Measurements from ENCODE around the gene PRSS56. TPM values are rescaled to one million over a fixed set of nuclear protein-coding genes. Genes with fewer than 3 reads are reported as not detected.
A peak's percentile ranks its signal among the peaks of the same experiment; 100 is the strongest.

The PRSS56 gene
- total and polyA plus RNA-seq, 2 of the 13 experiments (the other 11 are each of a cell fraction or from before 2014, with no cell fraction given): not detected

DNA sequence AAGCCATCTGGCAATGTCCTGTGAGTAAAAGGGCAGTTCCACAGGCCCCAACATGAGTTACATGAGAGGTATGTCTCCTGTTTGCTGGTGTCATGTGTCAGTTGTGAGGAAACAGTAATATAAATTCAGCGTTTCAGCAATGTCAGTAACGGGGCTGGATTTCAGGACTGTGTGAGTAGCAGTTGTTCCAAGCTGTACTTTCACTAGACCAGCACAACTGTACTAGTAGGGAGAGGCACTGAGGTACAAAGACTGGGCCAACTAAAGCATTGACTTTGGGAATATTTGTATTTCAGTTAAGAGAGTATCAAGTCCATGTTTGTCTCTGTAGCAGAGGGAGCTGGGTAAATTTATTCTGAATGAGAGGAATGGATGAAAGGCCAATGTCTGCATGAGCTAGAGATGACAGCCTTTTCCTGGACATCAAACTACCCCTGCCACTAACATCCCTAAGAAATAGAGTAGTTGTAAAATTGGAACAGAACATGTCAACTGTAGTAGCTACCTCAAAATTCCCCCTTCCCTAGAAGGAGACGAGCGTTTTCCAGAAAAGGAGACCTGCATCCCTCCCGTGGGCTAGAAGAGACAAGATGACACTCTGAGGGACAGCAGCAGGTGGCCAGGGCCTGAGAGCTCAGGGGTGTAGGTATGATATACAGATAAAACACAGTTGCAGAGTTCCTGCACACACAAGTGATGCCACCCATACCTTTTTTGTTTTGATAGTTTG is 54.7 kb downstream of the PRSS56 start (continued):
- TF ChIP-seq CHD2 (IDR thresholded peaks at IDR 0.05; ENCODE audit: low read depth, low read length): no peak
- TF ChIP-seq GTF2F1 (IDR thresholded peaks at IDR 0.05; ENCODE audit: low read length): no peak
- peak; percentile 76 for TF ChIP-seq ZNF124 (CRISPR knock-in tag; IDR thresholded peaks at IDR 0.05)
- TF ChIP-seq, protein P1, sequence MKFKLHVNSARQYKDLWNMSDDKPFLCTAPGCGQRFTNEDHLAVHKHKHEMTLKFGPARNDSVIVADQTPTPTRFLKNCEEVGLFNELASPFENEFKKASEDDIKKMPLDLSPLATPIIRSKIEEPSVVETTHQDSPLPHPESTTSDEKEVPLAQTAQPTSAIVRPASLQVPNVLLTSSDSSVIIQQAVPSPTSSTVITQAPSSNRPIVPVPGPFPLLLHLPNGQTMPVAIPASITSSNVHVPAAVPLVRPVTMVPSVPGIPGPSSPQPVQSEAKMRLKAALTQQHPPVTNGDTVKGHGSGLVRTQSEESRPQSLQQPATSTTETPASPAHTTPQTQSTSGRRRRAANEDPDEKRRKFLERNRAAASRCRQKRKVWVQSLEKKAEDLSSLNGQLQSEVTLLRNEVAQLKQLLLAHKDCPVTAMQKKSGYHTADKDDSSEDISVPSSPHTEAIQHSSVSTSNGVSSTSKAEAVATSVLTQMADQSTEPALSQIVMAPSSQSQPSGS (CRISPR knock-in tag; IDR thresholded peaks at IDR 0.05): peak; percentile 11; the same call in 1 of the 2 replicates
- TF ChIP-seq SALL2 (CRISPR knock-in tag; IDR thresholded peaks at IDR 0.05): no peak
- no peak for TF ChIP-seq ZNF619 (CRISPR knock-in tag; IDR thresholded peaks at IDR 0.05)
- 0 out of 2 replicates have a peak, but pooled peaks have one; percentile 46 for TF ChIP-seq MED1 (CRISPR knock-in tag; IDR thresholded peaks at IDR 0.05)
- peak; percentile 55 for TF ChIP-seq ASH2L (IDR thresholded peaks at IDR 0.05; ENCODE audit: insufficient read length, low read depth, low read length)
- TF ChIP-seq GMEB1 (CRISPR knock-in tag; IDR thresholded peaks at IDR 0.05; ENCODE audit: borderline replicate concordance): peak; percentile 26; the same call in 1 of the 2 replicates
- TF ChIP-seq BATF2 (CRISPR knock-in tag; IDR thresholded peaks at IDR 0.05): no peak
- TF ChIP-seq ZNF678 (CRISPR knock-in tag; IDR thresholded peaks at IDR 0.05): no peak
- no peak for TF ChIP-seq CREBL2 (CRISPR knock-in tag; IDR thresholded peaks at IDR 0.05; ENCODE audit: borderline replicate concordance)
- TF ChIP-seq, protein P2, sequence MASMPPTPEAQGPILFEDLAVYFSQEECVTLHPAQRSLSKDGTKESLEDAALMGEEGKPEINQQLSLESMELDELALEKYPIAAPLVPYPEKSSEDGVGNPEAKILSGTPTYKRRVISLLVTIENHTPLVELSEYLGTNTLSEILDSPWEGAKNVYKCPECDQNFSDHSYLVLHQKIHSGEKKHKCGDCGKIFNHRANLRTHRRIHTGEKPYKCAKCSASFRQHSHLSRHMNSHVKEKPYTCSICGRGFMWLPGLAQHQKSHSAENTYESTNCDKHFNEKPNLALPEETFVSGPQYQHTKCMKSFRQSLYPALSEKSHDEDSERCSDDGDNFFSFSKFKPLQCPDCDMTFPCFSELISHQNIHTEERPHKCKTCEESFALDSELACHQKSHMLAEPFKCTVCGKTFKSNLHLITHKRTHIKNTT (CRISPR knock-in tag; IDR thresholded peaks at IDR 0.05): no peak
- TF ChIP-seq POLR2AphosphoS5 (IDR thresholded peaks at IDR 0.05; ENCODE audit: low read depth, low read length): no peak
- TF ChIP-seq, protein P3, sequence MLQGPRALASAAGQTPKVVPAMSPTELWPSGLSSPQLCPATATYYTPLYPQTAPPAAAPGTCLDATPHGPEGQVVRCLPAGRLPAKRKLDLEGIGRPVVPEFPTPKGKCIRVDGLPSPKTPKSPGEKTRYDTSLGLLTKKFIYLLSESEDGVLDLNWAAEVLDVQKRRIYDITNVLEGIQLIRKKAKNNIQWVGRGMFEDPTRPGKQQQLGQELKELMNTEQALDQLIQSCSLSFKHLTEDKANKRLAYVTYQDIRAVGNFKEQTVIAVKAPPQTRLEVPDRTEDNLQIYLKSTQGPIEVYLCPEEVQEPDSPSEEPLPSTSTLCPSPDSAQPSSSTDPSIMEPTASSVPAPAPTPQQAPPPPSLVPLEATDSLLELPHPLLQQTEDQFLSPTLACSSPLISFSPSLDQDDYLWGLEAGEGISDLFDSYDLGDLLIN (CRISPR knock-in tag; IDR thresholded peaks at IDR 0.05; ENCODE audit: borderline replicate concordance): no peak
- TF ChIP-seq, protein P4, sequence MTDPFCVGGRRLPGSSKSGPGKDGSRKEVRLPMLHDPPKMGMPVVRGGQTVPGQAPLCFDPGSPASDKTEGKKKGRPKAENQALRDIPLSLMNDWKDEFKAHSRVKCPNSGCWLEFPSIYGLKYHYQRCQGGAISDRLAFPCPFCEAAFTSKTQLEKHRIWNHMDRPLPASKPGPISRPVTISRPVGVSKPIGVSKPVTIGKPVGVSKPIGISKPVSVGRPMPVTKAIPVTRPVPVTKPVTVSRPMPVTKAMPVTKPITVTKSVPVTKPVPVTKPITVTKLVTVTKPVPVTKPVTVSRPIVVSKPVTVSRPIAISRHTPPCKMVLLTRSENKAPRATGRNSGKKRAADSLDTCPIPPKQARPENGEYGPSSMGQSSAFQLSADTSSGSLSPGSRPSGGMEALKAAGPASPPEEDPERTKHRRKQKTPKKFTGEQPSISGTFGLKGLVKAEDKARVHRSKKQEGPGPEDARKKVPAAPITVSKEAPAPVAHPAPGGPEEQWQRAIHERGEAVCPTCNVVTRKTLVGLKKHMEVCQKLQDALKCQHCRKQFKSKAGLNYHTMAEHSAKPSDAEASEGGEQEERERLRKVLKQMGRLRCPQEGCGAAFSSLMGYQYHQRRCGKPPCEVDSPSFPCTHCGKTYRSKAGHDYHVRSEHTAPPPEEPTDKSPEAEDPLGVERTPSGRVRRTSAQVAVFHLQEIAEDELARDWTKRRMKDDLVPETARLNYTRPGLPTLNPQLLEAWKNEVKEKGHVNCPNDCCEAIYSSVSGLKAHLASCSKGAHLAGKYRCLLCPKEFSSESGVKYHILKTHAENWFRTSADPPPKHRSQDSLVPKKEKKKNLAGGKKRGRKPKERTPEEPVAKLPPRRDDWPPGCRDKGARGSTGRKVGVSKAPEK (CRISPR knock-in tag; IDR thresholded peaks at IDR 0.05; ENCODE audit: borderline replicate concordance): no peak
- TF ChIP-seq ZNF136 (CRISPR knock-in tag; IDR thresholded peaks at IDR 0.05; ENCODE audit: low read depth): 0 out of 2 replicates have a peak, but pooled peaks have one; percentile 23
- no peak for TF ChIP-seq ATF1 (CRISPR knock-in tag; IDR thresholded peaks at IDR 0.05)
- no peak for TF ChIP-seq ZNF605 (CRISPR knock-in tag; IDR thresholded peaks at IDR 0.05)

Measured in HepG2 (cell line).